Neural cell (in vitro differentiated cells): ENCODE data around the gene C16orf54.

Source experiments
- RAD21 ChIP-seq: fragments of 450-650 bp; conservative IDR thresholded peaks from 2 replicates; pipeline ENCODE4 v1.6.1; 2014; ENCODE audit warnings: antibody characterized with exemption, mild to moderate bottlenecking, moderate library complexity
- TAF1 ChIP-seq: IDR thresholded peaks from 2 replicates; pipeline ENCODE4 v1.6.1; 2012; ENCODE audit warnings: low read depth
- TF ChIP-seq, protein P1 (sequence below): IDR thresholded peaks from 2 replicates; pipeline ENCODE4 v1.6.1; 2012; ENCODE audit warnings: borderline replicate concordance
- TF ChIP-seq, protein P2 (sequence below): fragments of 450-650 bp; IDR thresholded peaks from 2 replicates; pipeline ENCODE4 v1.5.1; 2014; ENCODE audit warnings: antibody characterized with exemption, mild to moderate bottlenecking, moderate library complexity; ENCODE audit not compliant: poor library complexity, severe bottlenecking

DNA sequence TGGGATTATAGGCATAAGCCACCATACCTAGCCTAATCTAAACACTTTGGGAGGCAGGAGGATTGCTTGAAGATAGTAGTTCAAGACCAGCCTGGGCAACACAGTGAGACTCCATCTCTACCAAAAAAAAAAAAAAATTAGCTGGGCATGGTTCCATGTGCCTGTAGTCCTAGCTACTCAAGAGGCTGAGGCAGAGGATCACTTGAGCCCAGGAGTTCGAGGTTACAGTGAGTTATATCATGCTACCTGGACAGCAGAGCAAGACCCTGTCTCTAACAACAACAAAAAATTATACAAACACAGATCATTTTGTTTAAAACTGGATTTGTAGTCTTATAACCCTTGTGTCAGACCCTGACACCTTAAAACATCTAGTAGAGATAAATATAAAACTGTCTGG, 7.7 kb upstream of the C16orf54 start:
- TF ChIP-seq, protein P1, sequence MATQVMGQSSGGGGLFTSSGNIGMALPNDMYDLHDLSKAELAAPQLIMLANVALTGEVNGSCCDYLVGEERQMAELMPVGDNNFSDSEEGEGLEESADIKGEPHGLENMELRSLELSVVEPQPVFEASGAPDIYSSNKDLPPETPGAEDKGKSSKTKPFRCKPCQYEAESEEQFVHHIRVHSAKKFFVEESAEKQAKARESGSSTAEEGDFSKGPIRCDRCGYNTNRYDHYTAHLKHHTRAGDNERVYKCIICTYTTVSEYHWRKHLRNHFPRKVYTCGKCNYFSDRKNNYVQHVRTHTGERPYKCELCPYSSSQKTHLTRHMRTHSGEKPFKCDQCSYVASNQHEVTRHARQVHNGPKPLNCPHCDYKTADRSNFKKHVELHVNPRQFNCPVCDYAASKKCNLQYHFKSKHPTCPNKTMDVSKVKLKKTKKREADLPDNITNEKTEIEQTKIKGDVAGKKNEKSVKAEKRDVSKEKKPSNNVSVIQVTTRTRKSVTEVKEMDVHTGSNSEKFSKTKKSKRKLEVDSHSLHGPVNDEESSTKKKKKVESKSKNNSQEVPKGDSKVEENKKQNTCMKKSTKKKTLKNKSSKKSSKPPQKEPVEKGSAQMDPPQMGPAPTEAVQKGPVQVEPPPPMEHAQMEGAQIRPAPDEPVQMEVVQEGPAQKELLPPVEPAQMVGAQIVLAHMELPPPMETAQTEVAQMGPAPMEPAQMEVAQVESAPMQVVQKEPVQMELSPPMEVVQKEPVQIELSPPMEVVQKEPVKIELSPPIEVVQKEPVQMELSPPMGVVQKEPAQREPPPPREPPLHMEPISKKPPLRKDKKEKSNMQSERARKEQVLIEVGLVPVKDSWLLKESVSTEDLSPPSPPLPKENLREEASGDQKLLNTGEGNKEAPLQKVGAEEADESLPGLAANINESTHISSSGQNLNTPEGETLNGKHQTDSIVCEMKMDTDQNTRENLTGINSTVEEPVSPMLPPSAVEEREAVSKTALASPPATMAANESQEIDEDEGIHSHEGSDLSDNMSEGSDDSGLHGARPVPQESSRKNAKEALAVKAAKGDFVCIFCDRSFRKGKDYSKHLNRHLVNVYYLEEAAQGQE = no peak
- TF ChIP-seq, protein P2, sequence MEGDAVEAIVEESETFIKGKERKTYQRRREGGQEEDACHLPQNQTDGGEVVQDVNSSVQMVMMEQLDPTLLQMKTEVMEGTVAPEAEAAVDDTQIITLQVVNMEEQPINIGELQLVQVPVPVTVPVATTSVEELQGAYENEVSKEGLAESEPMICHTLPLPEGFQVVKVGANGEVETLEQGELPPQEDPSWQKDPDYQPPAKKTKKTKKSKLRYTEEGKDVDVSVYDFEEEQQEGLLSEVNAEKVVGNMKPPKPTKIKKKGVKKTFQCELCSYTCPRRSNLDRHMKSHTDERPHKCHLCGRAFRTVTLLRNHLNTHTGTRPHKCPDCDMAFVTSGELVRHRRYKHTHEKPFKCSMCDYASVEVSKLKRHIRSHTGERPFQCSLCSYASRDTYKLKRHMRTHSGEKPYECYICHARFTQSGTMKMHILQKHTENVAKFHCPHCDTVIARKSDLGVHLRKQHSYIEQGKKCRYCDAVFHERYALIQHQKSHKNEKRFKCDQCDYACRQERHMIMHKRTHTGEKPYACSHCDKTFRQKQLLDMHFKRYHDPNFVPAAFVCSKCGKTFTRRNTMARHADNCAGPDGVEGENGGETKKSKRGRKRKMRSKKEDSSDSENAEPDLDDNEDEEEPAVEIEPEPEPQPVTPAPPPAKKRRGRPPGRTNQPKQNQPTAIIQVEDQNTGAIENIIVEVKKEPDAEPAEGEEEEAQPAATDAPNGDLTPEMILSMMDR = no peak
- no peak for TF ChIP-seq TAF1
- no peak for TF ChIP-seq RAD21
